ENCODE data around the gene MAP2K3.
A peak's percentile ranks its signal among the peaks of the same experiment; 100 is the strongest.

Gene MAP2K3

DNA sequence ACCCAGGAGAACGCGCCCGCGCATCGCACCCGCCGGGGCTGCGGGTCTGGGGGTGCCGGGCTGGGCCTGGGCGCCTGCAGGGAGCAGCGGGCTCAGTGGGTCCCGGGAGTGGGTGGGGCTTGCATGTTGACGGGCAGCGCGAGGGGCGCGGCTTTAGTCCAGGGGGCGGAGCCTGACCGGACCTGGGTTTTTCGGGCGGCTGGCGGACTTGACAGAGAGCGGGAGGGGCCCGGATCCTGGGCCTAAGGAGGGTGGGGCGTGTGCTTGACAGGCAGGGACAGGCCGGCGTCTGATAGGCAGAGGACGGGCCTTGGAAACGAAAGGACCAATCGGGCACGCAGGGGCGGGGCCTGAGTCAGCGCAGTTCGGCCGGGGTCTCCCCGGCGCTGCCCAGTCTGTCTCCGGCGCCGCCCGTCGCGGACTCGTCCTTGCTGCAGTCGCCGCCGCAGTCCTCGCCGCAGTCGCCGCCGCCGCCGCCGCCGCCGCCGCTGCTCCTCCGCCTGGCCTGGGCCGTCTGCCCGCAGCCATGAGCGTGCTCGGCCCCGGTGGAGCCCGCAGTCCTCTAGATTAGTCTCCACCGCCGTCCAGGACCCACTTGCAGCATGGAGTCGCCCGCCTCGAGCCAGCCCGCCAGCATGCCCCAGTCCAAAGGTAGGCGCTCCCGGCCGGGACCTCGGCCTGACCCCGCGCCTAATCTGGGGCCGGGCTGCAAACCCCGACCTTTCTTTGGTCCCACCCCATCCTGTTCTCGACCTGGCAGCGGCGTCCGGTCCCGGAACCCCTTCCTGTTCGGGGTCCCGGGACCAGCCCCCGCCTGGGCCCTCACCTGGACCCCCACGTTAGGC, at the start of gene MAP2K3:
Gene MAP2K3, plus strand, starts transcription at position 393 of the 845 bp plus-strand sequence. Its CDS starts 210 bp downstream, at position 603.
- DNase-seq = peak; percentile 94

DNA sequence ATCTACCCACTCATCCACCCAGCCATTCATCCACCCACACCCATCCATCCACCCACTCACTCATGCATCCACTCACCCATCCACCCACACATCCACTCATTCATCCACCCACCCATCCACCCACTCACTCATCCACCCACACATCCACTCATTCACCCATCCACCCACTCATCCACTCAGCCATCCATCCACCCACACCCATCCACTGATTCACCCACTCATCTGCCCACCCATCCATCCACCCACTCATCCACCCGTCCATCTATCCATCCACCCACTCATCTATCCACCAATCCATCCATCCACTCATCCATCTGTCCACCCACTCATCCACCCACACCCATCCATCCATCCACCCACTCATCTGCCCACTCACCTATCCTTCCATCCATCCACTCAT, 48.6 kb upstream of the MAP2K3 start:
- no peak for DNase-seq

DNA sequence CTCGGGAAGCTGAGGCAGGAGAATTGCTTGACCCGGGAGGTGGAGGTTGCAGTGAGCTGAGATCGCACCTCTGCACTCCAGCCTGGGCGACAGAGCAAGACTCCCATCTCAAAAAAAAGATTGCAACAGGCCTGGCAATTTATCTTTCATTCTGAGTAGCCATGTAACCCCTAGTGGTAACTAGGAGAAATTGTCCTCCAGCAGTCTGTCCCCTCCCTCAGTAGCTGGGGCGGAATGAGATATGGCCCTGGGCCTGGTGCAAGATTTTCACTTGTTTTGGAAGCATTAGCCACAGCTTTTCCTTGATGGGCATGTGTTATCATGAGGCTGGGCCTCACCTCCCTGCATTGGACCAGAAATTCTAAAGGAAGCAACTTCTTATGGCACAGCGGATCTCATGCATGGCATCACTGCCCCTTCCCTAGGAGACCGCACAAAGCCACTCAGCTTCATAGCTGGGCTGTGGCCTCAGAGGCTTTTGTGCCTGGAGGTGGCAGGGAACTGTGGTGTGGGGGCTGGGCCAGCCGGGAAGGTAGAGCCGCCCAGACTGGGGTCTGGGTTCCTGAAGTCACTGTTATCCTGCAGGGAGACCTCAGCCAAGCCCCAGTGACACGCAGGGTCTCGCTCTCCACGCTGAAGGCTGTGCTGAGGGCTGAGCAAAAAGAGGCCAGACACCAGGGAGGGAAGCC, 44.7 kb upstream of the MAP2K3 start:
- DNase-seq = peak; percentile 23

DNA sequence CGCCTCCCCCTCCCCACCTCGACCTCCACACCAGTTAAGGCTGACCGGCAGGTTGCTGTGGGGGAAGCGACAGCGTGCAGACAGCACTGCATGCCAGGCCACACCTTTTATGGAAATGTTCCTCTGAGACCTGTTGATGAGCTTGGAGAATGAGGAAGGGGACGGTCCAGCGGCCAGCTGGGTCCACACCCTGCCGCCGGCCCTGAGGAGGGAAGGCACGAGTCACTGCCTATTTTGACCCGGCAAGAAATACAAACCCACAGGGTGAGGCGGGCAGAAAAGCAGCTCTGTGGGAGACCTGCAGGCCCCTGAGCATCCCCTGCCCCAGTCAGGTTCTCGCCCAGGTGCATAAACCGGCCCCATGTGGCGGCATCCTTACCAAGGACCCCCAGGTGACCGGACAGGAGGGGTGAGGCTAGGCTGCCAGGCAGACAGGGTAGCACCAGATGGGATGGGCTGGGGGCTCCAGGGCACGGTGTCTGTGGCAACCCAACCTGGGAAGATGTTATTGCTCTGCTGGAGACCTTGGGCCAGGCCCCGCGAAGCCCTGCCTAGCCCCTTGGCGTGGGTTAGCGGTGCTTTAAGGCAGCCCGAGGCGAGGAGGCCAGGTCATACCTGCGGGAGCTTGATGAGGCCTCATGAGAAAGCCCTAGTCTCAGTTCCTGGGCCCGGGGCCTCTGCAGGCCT, 44.0 kb upstream of the MAP2K3 start:
- DNase-seq = peak; percentile 14

DNA sequence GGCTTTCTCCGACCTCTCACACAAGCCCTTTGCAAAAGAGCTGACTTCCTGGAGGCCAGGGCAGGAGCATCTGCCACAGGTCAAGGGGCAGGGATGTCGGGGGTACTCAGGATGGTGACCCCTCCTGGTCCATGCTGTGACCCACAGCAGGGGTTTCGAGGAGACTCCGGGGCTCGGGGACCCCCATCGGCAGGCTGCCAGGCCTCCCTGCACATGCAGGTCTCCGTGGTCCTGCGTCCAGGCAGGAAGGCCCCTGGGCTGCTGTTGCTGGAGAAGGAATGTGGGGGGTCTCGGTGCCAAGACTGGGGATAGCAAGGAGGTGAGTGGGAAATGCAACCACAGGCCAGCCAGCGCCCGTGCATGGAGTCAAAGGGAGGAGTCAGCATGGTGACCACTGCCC, 42.9 kb upstream of the MAP2K3 start:
- no peak for DNase-seq

DNA sequence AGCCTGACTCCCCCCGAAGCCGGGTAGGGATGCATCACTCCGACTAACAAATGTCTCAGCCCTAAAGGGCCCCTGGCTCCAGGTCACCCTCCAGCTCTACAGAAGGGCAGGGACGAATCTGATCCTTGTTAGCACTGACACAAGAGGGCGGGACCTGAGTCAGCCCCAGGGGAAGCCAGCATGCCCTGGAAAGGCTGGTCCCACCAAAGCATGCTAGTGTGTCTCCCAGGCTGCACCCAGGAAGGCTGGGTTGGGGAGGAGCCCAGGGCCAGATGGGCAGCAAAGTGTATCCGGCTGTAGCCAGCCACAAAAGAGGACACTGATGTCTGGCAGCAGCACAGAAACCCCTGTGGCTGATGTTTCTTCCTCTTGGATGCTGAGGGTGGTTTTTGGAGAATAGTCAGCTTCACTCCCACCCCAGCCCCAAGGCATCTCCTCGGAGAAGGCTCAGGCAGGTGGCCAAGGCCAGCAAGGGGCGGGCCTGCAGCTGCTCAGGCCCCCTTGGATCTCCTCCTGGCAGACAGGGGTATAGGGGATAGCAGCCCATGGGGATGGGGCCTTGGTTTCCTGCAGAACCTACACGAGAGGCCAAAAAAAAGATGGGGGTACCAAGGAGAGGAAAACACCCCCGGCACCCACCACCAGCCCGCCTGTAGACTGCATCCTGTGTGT, 42.3 kb upstream of the MAP2K3 start:
- no peak for DNase-seq

DNA sequence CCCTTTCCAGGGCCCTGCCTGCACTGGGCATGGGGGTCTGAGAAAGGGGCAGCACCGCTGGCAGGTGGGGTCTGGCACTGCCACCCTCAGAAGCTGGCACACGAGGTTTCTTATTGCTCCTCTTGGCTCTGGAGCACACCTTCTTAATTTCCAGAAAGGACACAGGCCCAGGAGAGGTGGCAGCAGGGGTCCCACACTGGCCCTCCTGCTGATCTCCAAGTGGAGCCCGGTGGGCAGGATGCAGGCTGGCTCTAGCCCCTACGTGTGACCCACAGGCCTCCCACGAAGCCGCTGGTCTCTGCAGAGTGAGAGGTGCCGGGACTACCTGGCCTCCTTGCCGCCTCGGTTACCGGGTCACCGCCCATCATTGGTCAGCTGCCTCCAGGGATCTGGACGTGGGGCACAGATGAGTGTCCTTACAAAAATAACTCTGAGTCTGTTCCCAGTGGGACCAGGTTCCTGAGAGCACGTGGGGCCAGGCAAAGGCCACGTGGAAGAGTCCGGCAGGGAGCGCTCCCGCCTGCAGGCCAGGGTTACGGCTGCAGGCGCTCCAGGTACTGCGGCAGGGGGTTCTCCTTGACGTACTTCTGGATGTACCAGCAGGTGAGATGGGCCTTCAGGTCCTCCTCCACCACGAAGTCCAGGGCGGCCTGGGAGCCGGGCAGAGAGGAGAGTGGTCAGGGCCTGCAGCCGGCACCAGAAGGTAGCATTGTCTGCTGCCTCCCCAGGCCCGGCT, 41.6 kb upstream of the MAP2K3 start:
- no peak for DNase-seq

DNA sequence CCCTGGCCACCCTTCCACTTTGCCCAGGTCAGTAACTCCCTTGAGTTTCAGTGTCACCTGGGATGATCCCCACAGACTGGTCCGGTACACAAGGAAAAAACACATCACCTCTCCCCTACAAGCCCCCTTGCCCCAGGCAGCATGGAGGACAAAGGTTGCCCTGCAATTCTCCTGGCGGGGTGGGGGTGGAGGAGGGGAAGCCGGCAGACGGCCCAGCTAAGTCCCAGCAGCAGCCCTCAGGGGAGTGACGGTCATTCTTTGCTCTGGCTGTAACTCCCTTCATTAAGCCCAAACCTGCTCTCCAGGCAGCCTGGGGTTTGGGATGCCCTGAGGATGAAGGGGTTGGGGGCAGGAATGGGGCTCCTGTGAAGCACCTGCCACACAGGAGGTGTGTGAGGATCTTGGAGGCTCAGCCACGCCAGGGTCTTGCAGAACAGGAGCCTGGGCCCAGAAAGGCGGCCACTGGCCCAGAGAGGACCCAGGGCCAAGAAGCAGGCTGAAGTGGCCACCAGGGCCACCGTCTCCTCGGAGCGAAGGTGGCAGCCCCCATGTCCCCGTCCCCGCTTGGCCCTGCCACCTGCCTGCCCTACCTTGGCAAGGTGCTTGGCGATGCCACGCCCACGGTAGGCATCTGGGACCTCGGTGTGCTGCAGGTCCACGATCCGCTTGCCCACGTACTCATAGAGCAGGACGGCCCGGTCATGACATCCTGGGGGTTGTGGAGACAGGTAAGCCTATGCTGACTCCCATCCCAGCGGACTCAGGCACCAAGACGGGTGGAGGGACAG, 40.8 kb upstream of the MAP2K3 start:
- no peak for DNase-seq

DNA sequence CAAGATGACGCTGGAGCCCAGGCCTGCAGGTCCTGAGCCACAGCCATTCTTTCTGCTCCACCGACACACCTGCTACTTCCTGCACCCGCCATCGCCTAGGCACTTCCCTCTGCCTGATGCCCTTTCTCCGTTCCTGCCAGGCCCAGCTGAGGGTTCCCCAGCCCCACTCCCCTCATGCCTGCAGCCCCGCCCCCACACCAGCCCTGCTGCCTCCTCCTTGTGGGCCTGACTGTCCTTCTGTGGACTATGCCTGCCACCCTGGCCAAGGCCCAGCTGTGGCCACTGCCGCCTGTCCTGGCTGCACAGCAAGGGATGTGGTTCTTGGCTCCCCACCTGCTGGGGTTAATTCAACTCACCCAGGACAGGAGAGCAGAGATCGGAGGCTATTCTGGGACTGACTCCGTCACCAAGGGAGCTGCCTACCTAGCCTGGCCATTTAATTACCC, 38.8 kb upstream of the MAP2K3 start:
- no peak for DNase-seq

DNA sequence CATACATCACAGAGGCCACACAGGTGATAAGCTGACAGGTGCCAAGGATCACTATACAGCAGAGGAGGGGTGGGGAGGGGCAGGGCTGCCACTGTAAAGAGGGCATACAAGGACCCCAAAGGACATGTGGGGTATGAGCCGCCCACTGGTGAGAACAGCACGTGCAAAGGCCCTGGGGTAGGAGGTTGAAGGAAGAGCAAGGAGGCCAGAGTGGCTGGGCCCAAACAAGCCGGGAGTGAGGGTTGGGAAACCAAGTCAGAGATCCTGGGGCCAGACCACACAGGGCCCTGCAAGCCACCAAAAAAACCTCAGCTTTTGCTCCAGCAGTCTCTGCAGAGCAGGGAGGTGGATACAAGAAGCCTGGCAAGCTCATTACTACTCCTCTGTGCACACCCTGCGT, 37.8 kb upstream of the MAP2K3 start:
- DNase-seq = no peak

DNA sequence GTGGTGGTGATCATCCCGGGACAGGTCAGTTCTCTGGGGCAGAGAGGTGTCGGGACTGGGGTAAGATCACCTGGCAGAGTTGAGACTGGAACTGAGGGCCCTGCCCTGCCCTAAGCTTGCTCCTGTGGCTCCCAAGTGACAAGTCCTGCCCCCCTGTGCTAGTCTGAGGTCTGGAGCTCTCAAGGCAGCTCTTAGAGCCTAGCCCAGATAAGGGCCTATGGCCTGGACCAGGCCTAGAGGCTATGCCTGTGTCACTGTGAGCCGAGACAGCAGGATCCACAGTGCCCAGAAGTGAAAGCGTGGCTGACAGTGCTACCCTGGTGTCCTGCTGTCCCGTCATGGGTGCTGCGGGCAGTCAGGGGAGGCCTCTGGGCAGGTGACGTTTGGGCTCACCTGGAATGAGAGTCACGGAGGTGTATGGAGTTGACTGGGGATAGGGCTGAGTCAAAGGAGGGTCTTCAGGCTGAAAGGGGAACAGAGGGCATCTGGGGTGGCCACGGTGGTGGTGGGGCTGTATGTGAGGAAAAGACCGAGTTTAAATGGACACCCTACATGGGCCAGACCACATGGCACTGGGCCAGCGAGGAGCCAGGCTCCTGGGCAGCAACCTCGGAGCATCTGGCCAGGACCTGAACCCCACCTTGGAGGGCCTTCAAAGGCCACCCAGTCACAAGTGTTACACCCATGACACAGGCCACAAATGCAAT, 36.8 kb upstream of the MAP2K3 start:
- DNase-seq = no peak

DNA sequence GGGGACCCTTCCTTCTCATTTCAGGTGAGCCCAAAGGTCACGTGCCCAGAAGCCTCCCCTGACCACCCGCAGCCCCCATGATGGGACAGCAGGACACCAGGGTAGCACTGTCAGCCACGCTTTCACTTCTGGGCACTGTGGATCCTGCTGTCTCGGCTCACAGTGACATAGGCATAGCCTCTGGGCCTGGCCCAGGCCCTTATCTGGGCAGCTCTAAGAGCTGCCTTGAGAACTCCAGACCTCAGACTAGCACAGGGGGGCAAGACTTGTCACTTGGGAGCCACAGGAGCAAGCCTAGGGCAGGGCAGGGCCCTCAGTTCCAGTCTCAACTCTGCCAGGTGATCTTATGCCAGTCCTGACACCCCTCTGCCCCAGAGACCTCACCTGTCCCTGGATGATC, 36.0 kb upstream of the MAP2K3 start:
- DNase-seq = no peak

DNA sequence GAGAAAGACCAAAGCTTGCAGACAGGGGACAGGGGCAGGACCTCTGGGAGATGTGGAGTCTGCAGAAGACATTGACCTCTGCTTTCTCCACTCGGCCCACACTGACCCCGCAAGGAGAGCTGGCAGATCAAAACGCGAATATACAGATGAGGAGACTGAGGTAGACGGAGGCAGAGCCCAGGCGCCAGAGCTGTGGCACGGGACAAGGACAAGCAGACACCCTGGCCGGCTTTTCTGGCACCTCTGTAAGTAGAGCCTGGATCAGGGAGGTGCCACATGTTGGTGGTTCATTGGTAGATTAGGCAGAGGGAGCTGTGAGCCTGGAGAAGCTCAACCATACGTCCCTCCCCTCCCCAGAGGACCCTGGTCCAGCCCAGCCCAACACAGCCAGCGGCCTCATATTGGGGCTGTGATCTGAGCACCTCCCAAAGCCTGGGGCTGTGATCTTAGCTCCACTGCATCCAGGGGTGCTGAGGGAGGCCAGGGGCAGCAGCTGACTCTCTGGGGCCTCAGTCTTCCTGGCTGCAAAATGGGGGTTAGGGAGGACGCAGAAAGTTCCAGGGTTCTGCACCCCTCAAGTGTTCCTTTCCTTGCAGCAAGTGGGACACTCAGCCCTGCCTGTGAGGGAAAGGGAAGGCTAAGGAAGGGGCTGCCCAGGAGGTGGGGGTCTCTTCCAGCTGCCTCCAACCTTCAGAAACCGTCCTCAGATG, 35.3 kb upstream of the MAP2K3 start:
- no peak for DNase-seq

DNA sequence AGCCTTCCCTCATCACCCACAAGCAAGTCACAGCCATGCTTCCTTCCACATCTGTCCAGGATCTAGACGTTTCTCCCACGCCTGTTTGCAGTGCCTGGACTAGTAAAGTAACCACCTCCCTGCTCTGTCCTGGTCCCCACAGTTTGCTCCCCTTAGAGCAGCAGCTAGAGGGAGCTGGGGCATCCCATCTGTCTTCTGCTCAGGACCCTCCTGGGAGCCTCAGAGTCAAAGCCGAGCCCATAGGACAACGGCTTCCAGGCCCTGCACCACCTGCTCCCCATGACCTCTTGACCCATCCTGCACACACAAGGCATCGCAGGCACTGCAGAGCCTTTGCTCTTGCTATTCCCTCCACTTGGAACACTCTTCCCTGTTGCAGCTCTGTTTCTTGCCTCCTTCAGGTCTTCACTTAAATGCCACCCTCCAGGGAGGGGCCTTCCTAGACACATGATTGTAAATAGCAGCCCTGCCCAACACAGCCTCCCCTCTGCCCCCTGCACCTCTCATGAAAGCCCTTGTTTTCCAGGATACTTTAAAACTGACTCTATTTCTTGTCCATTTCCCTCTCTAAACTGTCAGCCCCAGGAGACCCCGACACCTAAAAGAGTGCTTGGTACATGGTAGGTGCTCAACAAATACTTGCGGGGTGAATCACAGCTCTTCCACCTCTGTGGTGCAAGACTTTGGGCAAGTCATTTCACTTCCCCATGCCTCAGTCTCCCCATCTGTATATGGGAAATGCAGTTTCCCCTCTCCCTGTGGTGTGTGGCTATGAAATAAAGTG, 34.4 kb upstream of the MAP2K3 start:
- no peak for DNase-seq

DNA sequence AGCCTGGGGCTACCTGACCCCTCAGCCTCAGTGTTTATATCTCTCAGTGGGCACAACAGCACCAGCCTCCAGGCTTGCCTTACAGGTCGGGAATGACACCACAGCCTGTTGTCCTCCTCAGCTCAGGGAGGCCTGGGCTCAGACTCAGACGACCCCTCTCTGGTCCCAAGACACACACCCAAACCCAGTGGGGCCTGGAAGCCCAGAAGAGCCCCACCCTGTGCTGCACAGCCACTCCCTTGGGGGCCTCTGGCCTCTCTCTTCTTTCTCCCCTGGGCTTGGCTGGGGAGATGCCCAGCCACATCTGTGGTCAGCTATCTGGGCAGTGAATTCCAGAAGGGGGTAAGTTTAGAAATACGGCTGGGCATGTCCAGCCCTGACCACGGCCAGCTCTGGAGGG, 33.7 kb upstream of the MAP2K3 start:
- DNase-seq = no peak

DNA sequence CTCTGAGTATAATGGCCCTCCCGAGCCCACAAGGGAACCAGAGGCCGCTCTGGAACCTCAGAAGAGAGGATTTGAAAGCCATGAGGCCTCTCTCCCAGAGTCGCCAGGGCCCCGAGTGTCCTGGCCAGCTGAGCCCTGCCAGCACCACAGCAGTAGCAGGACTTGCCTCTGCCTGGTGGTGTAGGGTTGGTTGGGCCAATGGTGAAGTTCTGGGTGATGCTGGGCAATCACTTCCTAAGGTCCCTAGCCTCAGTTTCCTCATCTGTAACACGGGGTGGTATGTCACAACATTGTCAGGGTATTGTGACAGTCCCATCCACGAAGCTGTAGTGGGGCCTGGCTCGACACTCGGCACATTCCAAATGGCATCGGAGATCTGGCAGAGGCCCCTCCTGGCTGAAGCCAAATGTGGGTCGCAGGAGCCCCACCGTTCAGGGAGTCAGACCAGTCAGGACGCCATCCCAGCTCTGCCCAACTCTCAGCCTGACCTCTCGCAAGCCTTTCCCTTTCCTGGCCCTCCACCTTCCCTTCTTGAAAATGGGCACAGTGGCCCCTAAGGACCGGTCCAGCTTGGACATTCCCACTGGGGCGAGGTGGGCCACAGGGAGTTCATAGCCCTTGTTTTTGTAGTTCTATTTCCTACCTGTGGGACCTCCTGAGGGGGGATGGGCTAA, 33.0 kb upstream of the MAP2K3 start:
- no peak for DNase-seq

DNA sequence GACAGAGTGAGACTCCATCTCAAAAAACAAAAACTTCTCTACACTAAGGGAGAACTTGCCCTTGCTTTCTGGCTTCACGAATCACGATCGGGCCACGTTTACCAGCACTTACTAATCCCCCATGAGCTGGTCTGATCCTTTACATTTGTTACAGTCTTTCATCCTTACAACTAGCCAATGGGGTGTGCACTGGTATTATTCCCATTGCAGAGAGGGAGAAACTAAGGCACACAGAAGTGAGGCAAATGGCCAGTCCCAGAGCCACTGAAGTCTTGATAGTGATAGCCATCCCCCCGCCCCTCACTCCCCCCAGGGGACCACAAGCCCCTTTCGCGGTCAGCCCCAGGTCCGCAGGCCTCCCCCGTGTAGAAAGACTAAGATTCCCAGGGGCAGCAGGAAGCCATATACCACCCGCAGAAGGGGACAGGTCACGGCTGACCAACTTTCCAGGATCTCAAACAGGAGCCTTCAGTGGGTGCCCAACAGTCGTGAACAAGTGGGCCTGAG, 32.2 kb upstream of the MAP2K3 start:
- DNase-seq = no peak

DNA sequence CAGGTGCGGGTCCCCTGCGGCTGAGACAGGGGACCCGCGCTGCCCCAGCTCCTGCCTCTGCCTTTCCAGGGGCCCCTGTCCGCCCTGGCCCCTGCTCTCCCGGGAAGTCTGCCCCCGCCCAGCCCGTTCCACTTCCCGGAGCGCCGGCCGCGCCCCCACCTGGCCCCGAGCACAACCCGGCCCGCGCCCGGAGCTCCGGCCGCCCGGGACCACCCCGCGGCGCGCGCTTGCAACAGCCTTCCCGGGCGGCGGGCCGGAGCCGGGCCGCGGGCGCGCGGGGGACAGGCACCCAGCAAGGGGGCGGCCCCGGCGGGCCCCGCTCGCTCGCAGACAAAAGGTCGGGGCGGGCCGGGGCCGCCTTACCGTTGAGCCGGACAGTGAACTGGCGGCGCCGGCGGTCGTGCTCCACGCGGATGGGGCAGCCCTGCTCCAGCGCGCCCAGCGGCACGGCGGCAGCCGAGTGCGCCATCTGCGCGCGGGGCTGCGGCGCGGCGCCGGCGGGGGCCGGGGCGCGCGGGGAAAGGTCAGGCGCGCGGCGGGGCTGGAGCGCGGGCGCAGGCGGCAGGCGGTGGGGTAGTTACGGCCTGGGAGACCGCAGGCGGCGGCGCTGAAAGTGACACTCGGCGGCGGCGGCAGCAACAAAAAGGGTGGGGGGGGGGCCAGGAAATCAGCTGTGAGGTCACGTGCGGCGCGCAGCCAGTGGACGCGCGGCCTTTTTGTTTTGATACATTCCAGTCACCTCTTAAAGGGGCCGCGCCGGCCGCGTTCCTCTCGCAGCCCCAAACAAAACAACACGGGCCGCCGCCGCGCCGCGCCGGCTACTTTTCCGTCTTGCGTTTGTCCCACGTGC, 31.5 kb upstream of the MAP2K3 start, which contains the start of gene NATD1:
Gene NATD1, minus strand, starts transcription at position 615 of the 850 bp plus-strand sequence. Its CDS starts 146 bp downstream, at position 469.
- DNase-seq = peak; percentile 73
